Naive thymus-derived CD4-positive, alpha-beta T cell (primary cell): ENCODE results near the gene RAB11FIP2. TPM values are rescaled to one million over a fixed set of nuclear protein-coding genes. Genes with fewer than 3 reads are reported as not detected.
A peak's percentile ranks its signal among the peaks of the same experiment; 100 is the strongest.

Experiments used
- ATAC-seq: fragments of 150-1000 bp; cut with Tn5 transposase; 2 replicates; pipeline ENCODE4 v1.10.0; 2021; ENCODE audit warnings: mild to moderate bottlenecking, moderate library complexity
- CTCF ChIA-PET: fragments of 350-600 bp; sonication (Branson Sonifier 250); formaldehyde crosslinking; loops from one replicate; lab custom pipeline; 2021; ENCODE audit warnings: antibody characterized with exemption; lab: Charles Lee
- POLR2A ChIA-PET: fragments of 350-600 bp; sonication (Branson Sonifier 250); formaldehyde crosslinking; loops from one replicate; lab custom pipeline; 2021; ENCODE audit warnings: antibody characterized with exemption, inconsistent platforms; lab: Charles Lee
- DNase-seq, 9 donors: peaks; one replicate each; pipeline versions ENCODE4 v3.0.0 to v3.0.0-alpha.2; 2020 to 2022; ENCODE audit warnings: mixed read lengths in 1 of 9
- H3K27ac ChIP-seq: one replicate; pipeline ENCODE4 v1.7.0; 2013; ENCODE audit warnings: mild to moderate bottlenecking, low read depth, low read length, moderate library complexity
- H3K27me3 ChIP-seq, 2 donors: one replicate each; pipeline ENCODE4 v1.7.0; 2013; ENCODE audit warnings: low read length in 2 of 2, mild to moderate bottlenecking in 2 of 2, moderate library complexity in 2 of 2; ENCODE audit not compliant: control insufficient read depth in 2 of 2, insufficient read depth in 2 of 2
- H3K36me3 ChIP-seq, 3 experiments: 1 replicate in 2 of 3; 2 replicates in 1 of 3; pipeline ENCODE4 v1.7.0; 2013; ENCODE audit warnings: low read length in 3 of 3, mild to moderate bottlenecking in 3 of 3, moderate library complexity in 1 of 3; ENCODE audit not compliant: insufficient read depth in 3 of 3, control insufficient read depth in 2 of 3
- H3K4me1 ChIP-seq, 2 donors: one replicate each; pipeline ENCODE4 v1.7.0; 2013; ENCODE audit warnings: low read length in 2 of 2, mild to moderate bottlenecking in 2 of 2, moderate library complexity in 1 of 2; ENCODE audit not compliant: control insufficient read depth in 2 of 2, insufficient read depth in 2 of 2
- H3K4me3 ChIP-seq: 2 replicates; pipeline ENCODE4 v1.7.0; 2013; ENCODE audit warnings: mild to moderate bottlenecking, low read length
- H3K9me3 ChIP-seq, 3 experiments: 1 replicate in 2 of 3; 2 replicates in 1 of 3; pipeline ENCODE4 v1.7.0; 2013; ENCODE audit warnings: low read length in 3 of 3; ENCODE audit not compliant: control insufficient read depth in 2 of 3
- H3K27ac Mint-ChIP-seq, 9 donors: one replicate each; pipeline ENCODE4 v1.8.0; 2020 to 2022; ENCODE audit warnings: mixed read lengths in 9 of 9, mild to moderate bottlenecking in 8 of 9, moderate library complexity in 5 of 9, inconsistent platforms in 2 of 9
- H3K27me3 Mint-ChIP-seq, 5 donors: one replicate each; pipeline ENCODE4 v1.8.0; 2021 to 2022; ENCODE audit warnings: mixed read lengths in 5 of 5, mild to moderate bottlenecking in 1 of 5
- H3K36me3 Mint-ChIP-seq, 5 donors: one replicate each; pipeline ENCODE4 v1.8.0; 2020 to 2022; ENCODE audit warnings: mixed read lengths in 5 of 5, mild to moderate bottlenecking in 3 of 5, inconsistent platforms in 1 of 5
- H3K4me1 Mint-ChIP-seq, 7 donors: one replicate each; pipeline ENCODE4 v1.8.0; 2020 to 2022; ENCODE audit warnings: mixed read lengths in 7 of 7, mild to moderate bottlenecking in 3 of 7, inconsistent platforms in 1 of 7
- H3K4me3 Mint-ChIP-seq, 10 donors: one replicate each; pipeline ENCODE4 v1.8.0; 2020 to 2022; ENCODE audit warnings: mild to moderate bottlenecking in 10 of 10, mixed read lengths in 10 of 10, moderate library complexity in 6 of 10, inconsistent platforms in 2 of 10
- H3K9me3 Mint-ChIP-seq, 11 donors: one replicate each; pipeline ENCODE4 v1.8.0; 2020 to 2022; ENCODE audit warnings: mixed read lengths in 11 of 11, mild to moderate bottlenecking in 4 of 11, inconsistent platforms in 1 of 11, moderate library complexity in 1 of 11
- intact Hi-C, 2 donors: fragments of 100-400 bp; cut with micrococcal nuclease; formaldehyde crosslinking; loops; one replicate each; pipeline ENCODE4 v1.15.1; 2023
- polyA plus RNA-seq, 2 donors: library from polyadenylated mRNA; unstranded; fragments of 300-500 nt; fragmentation: Illumina TruSeq; gene quantifications; one replicate each; pipeline ENCODE4 v1.2.3, GENCODE V29; 2021
- total RNA-seq, 6 experiments: library from RNA in 5 of 6; stranded (reverse) in 5 of 6; gene quantifications; 1 replicate in 5 of 6; 2 replicates in 1 of 6; pipeline ENCODE4 v1.2.3 and lab custom pipeline; 2021 to 2026

The RAB11FIP2 gene
- total and polyA plus RNA-seq, 7 experiments from 2014 or later = 5.3 to 32.6 (median 21.6) TPM

- peak overlapping the region; percentile 72 to 90 (median 79) for H3K27ac Mint-ChIP-seq
- peaks cover 0 to 3% (median 0%) of the 10 kb centered on the region in 5 donors for H3K36me3 Mint-ChIP-seq
- DNase-seq (no peak), ATAC-seq (no peak)
- H3K4me3 Mint-ChIP-seq = peak overlapping the region; percentile 79 to 95 (median 86)
- intact Hi-C loops = loop anchor here in 1 of 2 donors (2.0 kb wide), 1 partner anchor 296 kb away; the partner anchor contains the start of gene FAM204A
- CTCF ChIA-PET = no interaction called here
- peaks cover 18 to 19% of the 10 kb centered on the region in 2 donors for H3K4me1 ChIP-seq
- peaks cover 0 to 25% (median 0%) of the 10 kb centered on the region in 5 donors for H3K27me3 Mint-ChIP-seq
- H3K27me3 ChIP-seq = no peaks in the 10 kb centered on the region
- peak overlapping the region; percentile 83 for H3K27ac ChIP-seq
- no peaks in the 10 kb centered on the region for H3K9me3 Mint-ChIP-seq
- peaks cover 15 to 47% (median 43%) of the 10 kb centered on the region in 7 donors for H3K4me1 Mint-ChIP-seq
- POLR2A ChIA-PET = interaction anchor here (1.0 kb wide), 2 partner anchors 216 to 708 kb away, joined by 3 read pairs; partner anchors contain the start of gene CACUL1
- peak overlapping the region; percentile 81 for H3K4me3 ChIP-seq
- no peaks in the 10 kb centered on the region for H3K9me3 ChIP-seq
- H3K36me3 ChIP-seq = peaks cover 0 to 9% (median 0%) of the 10 kb centered on the region in 3 experiments
Measured at GRCh38 chr10:118047157-118047719, 497 bp upstream of the RAB11FIP2 start.

- Mint-ChIP-seq H3K4me1 (peaks cover 17 to 59% (median 51%) of the 10 kb centered on the region in 7 donors), H3K36me3 (peaks cover 0 to 3% (median 0%) of the 10 kb centered on the region in 5 donors), H3K9me3 (no peaks in the 10 kb centered on the region), H3K4me3 (peak overlapping the region; percentile 84 to 95 (median 88)), H3K27me3 (peaks cover 0 to 13% (median 0%) of the 10 kb centered on the region in 5 donors), H3K27ac (peak overlapping the region; percentile 45 to 94 (median 81))
- ChIA-PET POLR2A (interaction anchor here (1.0 kb wide), 2 partner anchors 215 to 709 kb away, joined by 3 read pairs; partner anchors contain the start of gene CACUL1), CTCF (no interaction called here)
- H3K4me1 ChIP-seq = peaks cover 18 to 19% of the 10 kb centered on the region in 2 donors
- no peaks in the 10 kb centered on the region for H3K9me3 ChIP-seq
- ATAC-seq = peak; percentile 12
- H3K27me3 ChIP-seq = no peaks in the 10 kb centered on the region
- H3K36me3 ChIP-seq = peaks cover 0 to 9% (median 0%) of the 10 kb centered on the region in 3 experiments
- intact Hi-C loops = loop anchor here (1.0 to 2.0 kb wide), 6 partner anchors 11 to 1846 kb away; partner anchors contain the start of genes FAM204A (in 2 of the 2), PDZD8 (in 2 of the 2) and SEC23IP (in 1 of the 2)
- peak overlapping the region; percentile 81 for H3K4me3 ChIP-seq
- peak in 6 of 9 donors; percentile 1 to 44 (median 12) for DNase-seq
- H3K27ac ChIP-seq = peak overlapping the region; percentile 83
Measured at GRCh38 chr10:118045837-118046394, 825 bp downstream of the RAB11FIP2 start.

- H3K9me3 Mint-ChIP-seq = no peaks in the 10 kb centered on the region
- CTCF ChIA-PET = interaction anchor here (0.6 kb wide), 1 partner anchor 1346 kb away, joined by 3 read pairs; no protein-coding TSS in a partner anchor
- no peaks in the 10 kb centered on the region for H3K27me3 ChIP-seq
- DNase-seq (no peak), ATAC-seq (no peak)
- peaks cover 0 to 8% (median 0%) of the 10 kb centered on the region in 5 donors for H3K27me3 Mint-ChIP-seq
- POLR2A ChIA-PET = interaction anchor here (0.6 kb wide), 1 partner anchor 10 kb away, joined by 3 read pairs; no protein-coding TSS in a partner anchor
- H3K4me3 Mint-ChIP-seq = peak overlapping the region; percentile 84 to 95 (median 88)
- H3K36me3 Mint-ChIP-seq = peaks cover 0 to 5% (median 3%) of the 10 kb centered on the region in 5 donors
- H3K27ac ChIP-seq = peak overlapping the region; percentile 83
- peak overlapping the region; percentile 35 to 94 (median 81) for H3K27ac Mint-ChIP-seq
- H3K4me3 ChIP-seq = peak overlapping the region; percentile 81
- peaks cover 0 to 9% (median 0%) of the 10 kb centered on the region in 3 experiments for H3K36me3 ChIP-seq
- intact Hi-C loops = loop anchor here in 1 of 2 donors (1.0 kb wide), 1 partner anchor 670 kb away; the partner anchor contains the start of gene PDZD8
- peaks cover 18 to 19% of the 10 kb centered on the region in 2 donors for H3K4me1 ChIP-seq
- peaks cover 20 to 65% (median 57%) of the 10 kb centered on the region in 7 donors for H3K4me1 Mint-ChIP-seq
- H3K9me3 ChIP-seq = no peaks in the 10 kb centered on the region
Measured at GRCh38 chr10:118045158-118045836, 1.4 kb downstream of the RAB11FIP2 start.

- Mint-ChIP-seq H3K9me3 (no peaks in the 10 kb centered on the region), H3K27ac (peak overlapping the region in 1 of 9 donors; percentile 26), H3K4me3 (peak overlapping the region in 2 of 10 donors; percentile 32 to 41), H3K36me3 (peaks cover 0 to 15% (median 11%) of the 10 kb centered on the region in 5 donors), H3K4me1 (peaks cover 24 to 77% (median 60%) of the 10 kb centered on the region in 7 donors), H3K27me3 (no peaks in the 10 kb centered on the region)
- peaks cover 18 to 19% of the 10 kb centered on the region in 2 donors for H3K4me1 ChIP-seq
- intact Hi-C loops = no loop called here
- ChIA-PET CTCF (no interaction called here), POLR2A (no interaction called here)
- peaks cover 0 to 9% (median 0%) of the 10 kb centered on the region in 3 experiments for H3K36me3 ChIP-seq
- no peaks in the 10 kb centered on the region for H3K9me3 ChIP-seq
- no peak overlapping the region for H3K27ac ChIP-seq
- DNase-seq (no peak), ATAC-seq (no peak)
- no peak overlapping the region for H3K4me3 ChIP-seq
- no peaks in the 10 kb centered on the region for H3K27me3 ChIP-seq
Measured at GRCh38 chr10:118042827-118043242, 3.9 kb downstream of the RAB11FIP2 start.

- Mint-ChIP-seq H3K4me3 (peak overlapping the region in 2 of 10 donors; percentile 32 to 41), H3K36me3 (peaks cover 0 to 15% (median 11%) of the 10 kb centered on the region in 5 donors), H3K27me3 (no peaks in the 10 kb centered on the region), H3K9me3 (no peaks in the 10 kb centered on the region), H3K4me1 (peaks cover 24 to 72% (median 57%) of the 10 kb centered on the region in 7 donors), H3K27ac (peak overlapping the region in 1 of 9 donors; percentile 26)
- Histone ChIP-seq H3K27me3 (no peaks in the 10 kb centered on the region), H3K9me3 (no peaks in the 10 kb centered on the region), H3K27ac (no peak overlapping the region), H3K36me3 (peaks cover 0 to 9% (median 0%) of the 10 kb centered on the region in 3 experiments), H3K4me3 (no peak overlapping the region), H3K4me1 (peaks cover 18 to 19% of the 10 kb centered on the region in 2 donors)
- ChIA-PET CTCF (no interaction called here), POLR2A (no interaction called here)
- intact Hi-C loops = no loop called here
- DNase-seq = no peak
- no peak for ATAC-seq
Measured at GRCh38 chr10:118042336-118042735, 4.4 kb downstream of the RAB11FIP2 start.

- Mint-ChIP-seq H3K36me3 (peaks cover 0 to 15% (median 11%) of the 10 kb centered on the region in 5 donors), H3K4me3 (no peak overlapping the region), H3K4me1 (peaks cover 25 to 78% (median 63%) of the 10 kb centered on the region in 7 donors), H3K27me3 (no peaks in the 10 kb centered on the region), H3K9me3 (no peaks in the 10 kb centered on the region), H3K27ac (no peak overlapping the region)
- ChIA-PET POLR2A (no interaction called here), CTCF (no interaction called here)
- DNase-seq (no peak), ATAC-seq (no peak)
- intact Hi-C loops = no loop called here
- peaks cover 0 to 3% (median 0%) of the 10 kb centered on the region in 3 experiments for H3K36me3 ChIP-seq
- no peaks in the 10 kb centered on the region for H3K9me3 ChIP-seq
- no peak overlapping the region for H3K27ac ChIP-seq
- H3K27me3 ChIP-seq = no peaks in the 10 kb centered on the region
- no peak overlapping the region for H3K4me3 ChIP-seq
- H3K4me1 ChIP-seq = peaks cover 18 to 24% of the 10 kb centered on the region in 2 donors
Measured at GRCh38 chr10:118041316-118041715, 5.4 kb downstream of the RAB11FIP2 start.
